OCI-LY3 (cell line): ENCODE data around the gene CCL25.

Source experiments
- EZH2phosphoT487 ChIP-seq: fragments of 200-600 bp; shearing (Covaris generic); IDR thresholded peaks from 2 replicates; pipeline ENCODE4 v1.6.1; 2018; ENCODE audit warnings: antibody characterized with exemption, mixed run types, low read depth
- TF ChIP-seq, protein P1 (sequence below): fragments of 200-600, 300-600 bp; sonication (generic); IDR thresholded peaks from 2 replicates; pipeline ENCODE4 v1.5.1; 2014; ENCODE audit warnings: antibody characterized with exemption, low read length, low read depth

GRCh38 chr19:8080832-8081231 lies 28.3 kb downstream of the CCL25 start:
- TF ChIP-seq, protein P1, sequence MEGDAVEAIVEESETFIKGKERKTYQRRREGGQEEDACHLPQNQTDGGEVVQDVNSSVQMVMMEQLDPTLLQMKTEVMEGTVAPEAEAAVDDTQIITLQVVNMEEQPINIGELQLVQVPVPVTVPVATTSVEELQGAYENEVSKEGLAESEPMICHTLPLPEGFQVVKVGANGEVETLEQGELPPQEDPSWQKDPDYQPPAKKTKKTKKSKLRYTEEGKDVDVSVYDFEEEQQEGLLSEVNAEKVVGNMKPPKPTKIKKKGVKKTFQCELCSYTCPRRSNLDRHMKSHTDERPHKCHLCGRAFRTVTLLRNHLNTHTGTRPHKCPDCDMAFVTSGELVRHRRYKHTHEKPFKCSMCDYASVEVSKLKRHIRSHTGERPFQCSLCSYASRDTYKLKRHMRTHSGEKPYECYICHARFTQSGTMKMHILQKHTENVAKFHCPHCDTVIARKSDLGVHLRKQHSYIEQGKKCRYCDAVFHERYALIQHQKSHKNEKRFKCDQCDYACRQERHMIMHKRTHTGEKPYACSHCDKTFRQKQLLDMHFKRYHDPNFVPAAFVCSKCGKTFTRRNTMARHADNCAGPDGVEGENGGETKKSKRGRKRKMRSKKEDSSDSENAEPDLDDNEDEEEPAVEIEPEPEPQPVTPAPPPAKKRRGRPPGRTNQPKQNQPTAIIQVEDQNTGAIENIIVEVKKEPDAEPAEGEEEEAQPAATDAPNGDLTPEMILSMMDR: no peak
- no peak for TF ChIP-seq EZH2phosphoT487
